Activated B cell treated with CpG ODN at 0.5 μM for 24 hours (primary cell): Measurements from ENCODE around the gene RXFP4. TPM values are rescaled to one million over a fixed set of nuclear protein-coding genes. Genes with fewer than 3 reads are reported as not detected.

Experiments used
- ATAC-seq: fragments of 200-7000 bp; cut with Tn5 transposase; one replicate; pipeline ENCODE4 v1.10.0; 2021; ENCODE audit warnings: low read depth, mild to moderate bottlenecking, moderate library complexity
- CTCF ChIA-PET: fragments of 350-600 bp; sonication (Branson Sonifier 250); formaldehyde crosslinking; loops from one replicate; lab custom pipeline; 2021; ENCODE audit warnings: antibody characterized with exemption; lab: Charles Lee
- POLR2A ChIA-PET: fragments of 350-600 bp; sonication (Branson Sonifier 250); formaldehyde crosslinking; loops from one replicate; lab custom pipeline; 2021; ENCODE audit warnings: antibody characterized with exemption; lab: Charles Lee
- DNase-seq: peaks from one replicate; pipeline ENCODE4 v3.0.0; 2022
- H3K27ac Mint-ChIP-seq: one replicate; pipeline ENCODE4 v1.8.0; 2020; ENCODE audit warnings: mixed read lengths
- H3K27me3 Mint-ChIP-seq: one replicate; pipeline ENCODE4 v1.8.0; 2021; ENCODE audit warnings: mixed read lengths
- H3K36me3 Mint-ChIP-seq: one replicate; pipeline ENCODE4 v1.8.0; 2021; ENCODE audit warnings: low read depth, mixed read lengths
- H3K4me1 Mint-ChIP-seq: one replicate; pipeline ENCODE4 v1.8.0; 2021; ENCODE audit warnings: mixed read lengths
- H3K4me3 Mint-ChIP-seq: one replicate; pipeline ENCODE4 v1.8.0; 2020; ENCODE audit warnings: mild to moderate bottlenecking, mixed read lengths
- H3K9me3 Mint-ChIP-seq: one replicate; pipeline ENCODE4 v1.8.0; 2020; ENCODE audit warnings: mixed read lengths
- intact Hi-C: fragments of 100-400 bp; cut with micrococcal nuclease; formaldehyde crosslinking; loops from one replicate; pipeline ENCODE4 v1.15.1; 2024
- total RNA-seq: library from RNA; stranded (reverse); gene quantifications from 2 replicates; pipeline ENCODE4 v1.2.3, GENCODE V29; 2022
- TF ChIP-seq, protein P1 (sequence below): fragments of 200-600 bp; IDR thresholded peaks from one replicate; pipeline ENCODE4 v1.8.0; 2022; ENCODE audit warnings: antibody characterized with exemption, mild to moderate bottlenecking

The RXFP4 gene
- total RNA-seq, 1 donor from 2014 or later = not detected

DNA sequence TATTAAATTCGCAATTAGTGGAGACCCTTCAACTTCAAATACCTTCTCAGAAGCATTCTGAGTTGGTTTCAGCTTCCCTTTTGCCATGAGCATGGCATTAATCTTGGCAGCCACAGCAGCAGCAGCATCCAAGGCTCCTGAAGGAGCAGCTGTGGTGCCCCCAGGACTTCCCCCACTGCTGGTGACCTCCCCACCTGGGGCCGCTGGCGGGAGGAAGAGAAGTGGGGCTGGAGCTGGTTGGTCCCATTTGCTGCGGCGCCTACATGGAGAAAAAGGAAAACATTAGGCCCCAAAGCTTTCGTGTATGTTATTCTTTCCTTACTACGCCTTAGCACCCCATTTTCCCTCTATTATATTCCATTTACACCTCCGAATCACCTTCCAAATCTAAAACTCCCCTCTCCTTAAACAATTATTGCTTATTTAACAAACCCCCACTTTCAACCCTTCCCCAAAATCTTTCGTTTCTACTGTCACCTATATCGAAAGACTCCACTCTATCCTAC lies 7.8 kb upstream of the RXFP4 start:
- intact Hi-C loops = loop anchor here (1.0 kb wide), 8 partner anchors 13 to 405 kb away; partner anchors contain the start of genes ARHGEF2, CCT3, LAMTOR2 and RIT1
- ATAC-seq = no peak
- H3K27ac Mint-ChIP-seq = no peak overlapping the region
- H3K36me3 Mint-ChIP-seq = peaks cover 39% of the 10 kb centered on the region
- TF ChIP-seq, protein P1, sequence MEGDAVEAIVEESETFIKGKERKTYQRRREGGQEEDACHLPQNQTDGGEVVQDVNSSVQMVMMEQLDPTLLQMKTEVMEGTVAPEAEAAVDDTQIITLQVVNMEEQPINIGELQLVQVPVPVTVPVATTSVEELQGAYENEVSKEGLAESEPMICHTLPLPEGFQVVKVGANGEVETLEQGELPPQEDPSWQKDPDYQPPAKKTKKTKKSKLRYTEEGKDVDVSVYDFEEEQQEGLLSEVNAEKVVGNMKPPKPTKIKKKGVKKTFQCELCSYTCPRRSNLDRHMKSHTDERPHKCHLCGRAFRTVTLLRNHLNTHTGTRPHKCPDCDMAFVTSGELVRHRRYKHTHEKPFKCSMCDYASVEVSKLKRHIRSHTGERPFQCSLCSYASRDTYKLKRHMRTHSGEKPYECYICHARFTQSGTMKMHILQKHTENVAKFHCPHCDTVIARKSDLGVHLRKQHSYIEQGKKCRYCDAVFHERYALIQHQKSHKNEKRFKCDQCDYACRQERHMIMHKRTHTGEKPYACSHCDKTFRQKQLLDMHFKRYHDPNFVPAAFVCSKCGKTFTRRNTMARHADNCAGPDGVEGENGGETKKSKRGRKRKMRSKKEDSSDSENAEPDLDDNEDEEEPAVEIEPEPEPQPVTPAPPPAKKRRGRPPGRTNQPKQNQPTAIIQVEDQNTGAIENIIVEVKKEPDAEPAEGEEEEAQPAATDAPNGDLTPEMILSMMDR = no peak
- CTCF ChIA-PET = interaction anchor here (0.9 to 5.7 kb wide), 6 partner anchors 12 to 56 kb away, joined by 3 to 52 read pairs (median 6); partner anchors contain the start of gene ARHGEF2
- no peak for DNase-seq
- peaks cover 38% of the 10 kb centered on the region for H3K4me1 Mint-ChIP-seq
- no peak overlapping the region for H3K4me3 Mint-ChIP-seq
- POLR2A ChIA-PET = interaction anchor here (0.6 to 3.8 kb wide), 20 partner anchors 10 to 818 kb away, joined by 3 to 85 read pairs (median 5); partner anchors contain the start of genes ARHGEF2, GON4L, HDGF and PMF1
- H3K27me3 Mint-ChIP-seq = no peaks in the 10 kb centered on the region
- H3K9me3 Mint-ChIP-seq = no peaks in the 10 kb centered on the region

DNA sequence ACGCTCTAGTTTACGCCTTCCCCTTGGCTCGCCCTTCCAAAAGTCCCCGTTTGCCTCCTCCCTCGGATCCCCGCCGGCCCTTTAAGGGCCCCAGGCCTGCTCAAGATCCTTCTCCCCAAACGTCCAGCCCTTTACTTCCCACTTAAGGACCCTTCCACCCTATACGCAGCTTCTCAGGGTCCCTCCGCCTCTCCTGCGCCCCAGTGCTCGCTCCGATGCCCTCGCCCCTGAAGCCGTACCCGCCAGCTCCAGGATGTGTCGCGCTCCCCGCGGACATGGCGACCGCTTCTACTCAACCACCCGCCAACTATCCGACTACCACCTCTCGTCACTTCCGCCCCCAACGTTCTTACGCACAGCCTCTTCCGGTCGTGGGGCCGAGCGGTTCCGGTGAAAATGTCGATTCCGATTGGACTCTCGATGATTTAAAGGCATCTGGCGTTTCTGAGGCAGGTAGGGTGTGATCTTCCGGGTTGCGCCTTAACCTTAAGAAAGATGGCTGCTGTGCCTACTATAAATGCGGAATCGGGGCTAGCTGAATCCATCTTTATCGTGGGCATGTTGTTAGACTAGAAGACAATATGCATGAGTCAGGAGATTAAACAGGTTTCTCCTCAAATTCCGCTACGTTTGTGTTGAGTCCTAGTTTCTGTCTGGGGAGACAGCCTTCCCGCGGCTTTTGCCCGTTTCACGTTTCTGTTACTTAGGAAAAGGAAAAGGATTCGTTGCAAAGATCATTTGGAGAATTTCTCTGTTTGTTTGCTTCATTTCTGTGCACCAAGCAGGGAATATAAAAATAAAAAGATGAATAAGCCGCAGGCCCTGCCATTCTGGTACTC lies 7.1 kb upstream of the RXFP4 start, which contains the start of gene KHDC4:
Gene KHDC4, minus strand, starts transcription at position 317 of the 839 bp plus-strand sequence. Its CDS starts 40 bp downstream, at position 277.
- intact Hi-C loops = loop anchor here (1.0 kb wide), 7 partner anchors 12 to 404 kb away; partner anchors contain the start of genes ARHGEF2, CCT3, LAMTOR2 and RIT1
- Mint-ChIP-seq H3K4me3 (no peak within 1 kb of the TSS), H3K4me1 (peaks cover 41% of the 10 kb centered on the region), H3K9me3 (no peaks in the 10 kb centered on the region), H3K27ac (no peak within 1 kb of the TSS), H3K27me3 (no peaks in the 10 kb centered on the region), H3K36me3 (peaks cover 34% of the 10 kb centered on the region)
- POLR2A ChIA-PET = interaction anchor here (0.7 to 3.8 kb wide), 22 partner anchors 10 to 348 kb away, joined by 3 to 85 read pairs (median 6); partner anchors contain the start of genes ARHGEF2, GON4L, PMF1 and SMG5
- ATAC-seq = peak; percentile 93
- TF ChIP-seq, protein P1 = no peak
- DNase-seq = peak; percentile 85
- CTCF ChIA-PET = interaction anchor here (0.9 to 5.7 kb wide), 6 partner anchors 11 to 56 kb away, joined by 3 to 52 read pairs (median 6); partner anchors contain the start of gene ARHGEF2

DNA sequence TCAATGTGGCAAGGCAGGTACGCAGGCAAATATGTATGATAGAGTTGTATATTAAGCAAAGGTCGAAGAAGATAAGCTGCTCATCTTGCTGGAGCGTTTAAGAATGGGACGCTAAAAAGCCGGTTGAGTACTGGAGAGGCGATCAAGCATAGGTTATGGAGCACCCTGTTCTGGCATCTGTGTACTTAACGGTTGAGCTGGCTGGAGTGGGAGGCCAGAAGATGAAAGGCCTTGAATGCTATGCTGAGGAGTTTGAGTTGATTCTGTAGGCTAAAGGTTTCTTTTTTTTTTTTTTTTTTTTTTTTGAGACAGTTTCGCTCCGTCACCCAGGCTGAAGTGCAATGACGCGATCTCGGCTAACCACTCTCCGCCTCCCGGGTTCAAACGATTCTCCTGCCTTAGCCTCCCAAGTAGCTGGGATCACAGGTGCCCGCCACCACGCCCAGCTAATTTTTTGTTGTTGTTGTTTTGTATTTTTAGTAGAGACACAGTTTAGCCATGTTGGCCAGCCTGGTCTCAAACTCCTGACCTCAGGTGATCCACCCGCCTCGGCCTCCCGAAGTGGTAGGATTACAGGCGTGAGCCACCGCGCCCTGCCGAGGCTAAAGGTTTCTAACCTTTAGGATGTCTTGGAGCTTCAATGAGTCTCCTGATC lies 6.4 kb upstream of the RXFP4 start:
- CTCF ChIA-PET = interaction anchor here (1.7 to 5.7 kb wide), 4 partner anchors 10 to 55 kb away, joined by 6 to 52 read pairs (median 8); no protein-coding TSS in a partner anchor
- intact Hi-C loops = loop anchor here (1.0 kb wide), 7 partner anchors 11 to 403 kb away; partner anchors contain the start of genes ARHGEF2, CCT3, LAMTOR2 and RIT1
- H3K4me1 Mint-ChIP-seq = peaks cover 47% of the 10 kb centered on the region
- H3K9me3 Mint-ChIP-seq = no peaks in the 10 kb centered on the region
- H3K27ac Mint-ChIP-seq = no peak overlapping the region
- TF ChIP-seq, protein P1 = no peak
- ATAC-seq = no peak
- H3K27me3 Mint-ChIP-seq = no peaks in the 10 kb centered on the region
- peaks cover 28% of the 10 kb centered on the region for H3K36me3 Mint-ChIP-seq
- DNase-seq = no peak
- POLR2A ChIA-PET = interaction anchor here (0.7 to 3.8 kb wide), 16 partner anchors 9 to 348 kb away, joined by 3 to 85 read pairs (median 7); partner anchors contain the start of genes ARHGEF2, PMF1, SMG5 and SSR2
- H3K4me3 Mint-ChIP-seq = no peak overlapping the region

DNA sequence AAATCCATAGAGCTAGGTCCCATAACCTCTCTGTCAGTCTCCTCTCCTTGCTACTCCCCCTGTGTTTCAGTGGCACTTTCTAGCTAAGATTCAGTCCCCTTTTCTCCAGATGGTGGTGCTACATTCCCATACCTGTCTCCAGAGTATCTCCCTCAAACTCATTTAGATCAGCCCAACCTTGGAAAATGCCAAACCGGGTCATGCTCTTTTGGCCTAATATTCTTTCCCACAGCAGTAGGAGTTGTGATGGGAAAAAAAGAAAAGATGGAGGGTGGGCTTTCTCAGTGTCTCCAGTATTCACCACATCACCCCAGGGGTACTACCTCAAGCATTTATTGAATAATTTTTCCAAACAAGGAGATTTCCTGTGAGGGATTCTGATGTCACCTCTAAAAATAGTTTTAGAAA lies 3.2 kb upstream of the RXFP4 start:
- DNase-seq (no peak), ATAC-seq (no peak)
- H3K36me3 Mint-ChIP-seq = peaks cover 3% of the 10 kb centered on the region
- TF ChIP-seq, protein P1 = no peak
- intact Hi-C loops = loop anchor here (1.0 kb wide), 4 partner anchors 8 to 128 kb away; no protein-coding TSS in a partner anchor
- H3K27ac Mint-ChIP-seq = peak overlapping the region; percentile 64
- POLR2A ChIA-PET = interaction anchor here (1.0 to 10.8 kb wide), 6 partner anchors 8 to 52 kb away, joined by 3 to 403 read pairs (median 9); partner anchors contain the start of gene ARHGEF2
- peaks cover 49% of the 10 kb centered on the region for H3K4me1 Mint-ChIP-seq
- no peaks in the 10 kb centered on the region for H3K9me3 Mint-ChIP-seq
- H3K27me3 Mint-ChIP-seq = no peaks in the 10 kb centered on the region
- no peak overlapping the region for H3K4me3 Mint-ChIP-seq
- CTCF ChIA-PET = interaction anchor here (0.6 to 10.0 kb wide), 16 partner anchors 8 to 128 kb away, joined by 3 to 146 read pairs (median 6); partner anchors contain the start of gene ARHGEF2
